Muscle layer of colon (tissue), 2 donors: ENCODE data around the gene CFAP206.
A peak's percentile ranks its signal among the peaks of the same experiment; 100 is the strongest.

Experiments used
- H3K27ac ChIP-seq: one replicate; pipeline ENCODE4 v1.7.0; 2013; ENCODE audit warnings: low read depth, mild to moderate bottlenecking, low read length, moderate library complexity
- H3K27me3 ChIP-seq, 2 donors: one replicate each; pipeline ENCODE4 v1.7.0; 2013; ENCODE audit warnings: low read length in 2 of 2, mild to moderate bottlenecking in 2 of 2; ENCODE audit not compliant: insufficient read depth in 2 of 2, control insufficient read depth in 1 of 2
- H3K36me3 ChIP-seq: one replicate; pipeline ENCODE4 v1.7.0; 2013; ENCODE audit warnings: mild to moderate bottlenecking, low read length; ENCODE audit not compliant: insufficient read depth
- H3K4me1 ChIP-seq: one replicate; pipeline ENCODE4 v1.7.0; 2013; ENCODE audit warnings: mild to moderate bottlenecking, low read length; ENCODE audit not compliant: insufficient read depth
- H3K4me3 ChIP-seq, 2 donors: one replicate each; pipeline ENCODE4 v1.7.0; 2013; ENCODE audit warnings: low read length in 2 of 2, low read depth in 1 of 2, mild to moderate bottlenecking in 1 of 2, moderate library complexity in 1 of 2
- H3K9ac ChIP-seq: one replicate; pipeline ENCODE4 v1.7.0; 2013; ENCODE audit warnings: low read length
- H3K9me3 ChIP-seq: one replicate; pipeline ENCODE4 v1.7.0; 2013; ENCODE audit warnings: mild to moderate bottlenecking, low read length
- donor health status: abdominal sarcoma.
- donor health status: Adenocarcinoma of cecum.

Gene CFAP206

GRCh38 chr6:87407901-87408720 is at the start of gene CFAP206:
TSS of gene CFAP206 (plus strand) at chr6:87407972. CDS start at chr6:87409840, 1,868 bp downstream.
- no peaks in the 10 kb centered on the region for H3K27me3 ChIP-seq
- no peaks in the 10 kb centered on the region for H3K36me3 ChIP-seq
- H3K4me1 ChIP-seq = no peaks in the 10 kb centered on the region
- H3K9ac ChIP-seq = no peak within 1 kb of the TSS
- H3K4me3 ChIP-seq = peak within 1 kb of the TSS; percentile 60 to 88
- H3K27ac ChIP-seq = peak within 1 kb of the TSS; percentile 83
- H3K9me3 ChIP-seq = no peaks in the 10 kb centered on the region

GRCh38 chr6:87364602-87365252 is 43.0 kb upstream of the CFAP206 start:
- H3K4me3 ChIP-seq = no peak overlapping the region
- no peaks in the 10 kb centered on the region for H3K4me1 ChIP-seq
- H3K9ac ChIP-seq = no peak overlapping the region
- no peaks in the 10 kb centered on the region for H3K36me3 ChIP-seq
- H3K27ac ChIP-seq = no peak overlapping the region
- H3K9me3 ChIP-seq = no peaks in the 10 kb centered on the region
- H3K27me3 ChIP-seq = no peaks in the 10 kb centered on the region

- no peaks in the 10 kb centered on the region for H3K36me3 ChIP-seq
- no peak overlapping the region for H3K4me3 ChIP-seq
- no peaks in the 10 kb centered on the region for H3K27me3 ChIP-seq
- H3K27ac ChIP-seq = no peak overlapping the region
- H3K9ac ChIP-seq = no peak overlapping the region
- H3K4me1 ChIP-seq = no peaks in the 10 kb centered on the region
- no peaks in the 10 kb centered on the region for H3K9me3 ChIP-seq
These were observed 41.5 kb upstream of the CFAP206 start for GRCh38 chr6:87366072-87366827.

GRCh38 chr6:87366899-87367298 is 40.9 kb upstream of the CFAP206 start:
- Histone ChIP-seq H3K4me3 (no peak overlapping the region), H3K36me3 (no peaks in the 10 kb centered on the region), H3K9me3 (no peaks in the 10 kb centered on the region), H3K27me3 (no peaks in the 10 kb centered on the region), H3K27ac (no peak overlapping the region), H3K4me1 (no peaks in the 10 kb centered on the region), H3K9ac (no peak overlapping the region)

GRCh38 chr6:87373377-87373776 is 34.4 kb upstream of the CFAP206 start:
- Histone ChIP-seq H3K9ac (no peak overlapping the region), H3K27ac (no peak overlapping the region), H3K4me3 (no peak overlapping the region), H3K36me3 (no peaks in the 10 kb centered on the region), H3K9me3 (peaks cover 3% of the 10 kb centered on the region), H3K27me3 (no peaks in the 10 kb centered on the region), H3K4me1 (no peaks in the 10 kb centered on the region)

GRCh38 chr6:87375315-87375714 is 32.5 kb upstream of the CFAP206 start:
- peaks cover 3% of the 10 kb centered on the region for H3K9me3 ChIP-seq
- H3K9ac ChIP-seq = no peak overlapping the region
- H3K27me3 ChIP-seq = no peaks in the 10 kb centered on the region
- H3K27ac ChIP-seq = no peak overlapping the region
- no peak overlapping the region for H3K4me3 ChIP-seq
- H3K4me1 ChIP-seq = no peaks in the 10 kb centered on the region
- no peaks in the 10 kb centered on the region for H3K36me3 ChIP-seq

GRCh38 chr6:87376643-87377042 is 31.1 kb upstream of the CFAP206 start:
- Histone ChIP-seq H3K4me3 (no peak overlapping the region), H3K9ac (no peak overlapping the region), H3K27ac (no peak overlapping the region), H3K9me3 (peaks cover 3% of the 10 kb centered on the region), H3K36me3 (no peaks in the 10 kb centered on the region), H3K4me1 (no peaks in the 10 kb centered on the region), H3K27me3 (no peaks in the 10 kb centered on the region)

GRCh38 chr6:87378947-87379346 is 28.8 kb upstream of the CFAP206 start:
- Histone ChIP-seq H3K4me3 (no peak overlapping the region), H3K9ac (no peak overlapping the region), H3K9me3 (no peaks in the 10 kb centered on the region), H3K27me3 (no peaks in the 10 kb centered on the region), H3K4me1 (no peaks in the 10 kb centered on the region), H3K27ac (no peak overlapping the region), H3K36me3 (no peaks in the 10 kb centered on the region)

GRCh38 chr6:87382861-87383260 is 24.9 kb upstream of the CFAP206 start:
- H3K4me3 ChIP-seq = no peak overlapping the region
- no peaks in the 10 kb centered on the region for H3K9me3 ChIP-seq
- no peak overlapping the region for H3K9ac ChIP-seq

GRCh38 chr6:87384038-87384437 is 23.7 kb upstream of the CFAP206 start:
- Histone ChIP-seq H3K27ac (no peak overlapping the region), H3K4me3 (no peak overlapping the region), H3K4me1 (no peaks in the 10 kb centered on the region), H3K9ac (no peak overlapping the region), H3K36me3 (no peaks in the 10 kb centered on the region), H3K27me3 (no peaks in the 10 kb centered on the region), H3K9me3 (no peaks in the 10 kb centered on the region)

More at GRCh38 chr6:87382861-87383260, 24.9 kb upstream of the CFAP206 start:
- no peak overlapping the region for H3K27ac ChIP-seq
- no peaks in the 10 kb centered on the region for H3K4me1 ChIP-seq
- H3K36me3 ChIP-seq = no peaks in the 10 kb centered on the region
- H3K27me3 ChIP-seq = no peaks in the 10 kb centered on the region

- H3K36me3 ChIP-seq = no peaks in the 10 kb centered on the region
- H3K27ac ChIP-seq = no peak overlapping the region
- no peak overlapping the region for H3K9ac ChIP-seq
- no peaks in the 10 kb centered on the region for H3K9me3 ChIP-seq
- no peaks in the 10 kb centered on the region for H3K27me3 ChIP-seq
- H3K4me1 ChIP-seq = no peaks in the 10 kb centered on the region
- no peak overlapping the region for H3K4me3 ChIP-seq
These were observed 23.3 kb upstream of the CFAP206 start for GRCh38 chr6:87384449-87384848.
